Keratinocyte (primary cell): ENCODE results near the gene RFC4.

Experiments
- EZH2 ChIP-seq: IDR thresholded peaks from one replicate; pipeline ENCODE4 v1.6.1; 2012; ENCODE audit warnings: inconsistent platforms, mild to moderate bottlenecking, low read length, moderate library complexity
- TF ChIP-seq, protein P1 (sequence below), 3 experiments: IDR thresholded peaks in 1 of 3; conservative IDR thresholded peaks in 1 of 3; optimal IDR thresholded peaks in 1 of 3; 2 replicates in 2 of 3; 3 replicates in 1 of 3; pipeline versions ENCODE3 to v1.5.1; 2011; ENCODE audit warnings: low read length in 3 of 3, mild to moderate bottlenecking in 3 of 3, moderate library complexity in 2 of 3, control low read depth in 1 of 3, inconsistent platforms in 1 of 3; ENCODE audit not compliant: insufficient read depth in 2 of 3; ENCODE audit errors: extremely low read depth in 1 of 3

GRCh38 chr3:186754871-186755270 lies 51.4 kb downstream of the RFC4 start:
- TF ChIP-seq, protein P1, sequence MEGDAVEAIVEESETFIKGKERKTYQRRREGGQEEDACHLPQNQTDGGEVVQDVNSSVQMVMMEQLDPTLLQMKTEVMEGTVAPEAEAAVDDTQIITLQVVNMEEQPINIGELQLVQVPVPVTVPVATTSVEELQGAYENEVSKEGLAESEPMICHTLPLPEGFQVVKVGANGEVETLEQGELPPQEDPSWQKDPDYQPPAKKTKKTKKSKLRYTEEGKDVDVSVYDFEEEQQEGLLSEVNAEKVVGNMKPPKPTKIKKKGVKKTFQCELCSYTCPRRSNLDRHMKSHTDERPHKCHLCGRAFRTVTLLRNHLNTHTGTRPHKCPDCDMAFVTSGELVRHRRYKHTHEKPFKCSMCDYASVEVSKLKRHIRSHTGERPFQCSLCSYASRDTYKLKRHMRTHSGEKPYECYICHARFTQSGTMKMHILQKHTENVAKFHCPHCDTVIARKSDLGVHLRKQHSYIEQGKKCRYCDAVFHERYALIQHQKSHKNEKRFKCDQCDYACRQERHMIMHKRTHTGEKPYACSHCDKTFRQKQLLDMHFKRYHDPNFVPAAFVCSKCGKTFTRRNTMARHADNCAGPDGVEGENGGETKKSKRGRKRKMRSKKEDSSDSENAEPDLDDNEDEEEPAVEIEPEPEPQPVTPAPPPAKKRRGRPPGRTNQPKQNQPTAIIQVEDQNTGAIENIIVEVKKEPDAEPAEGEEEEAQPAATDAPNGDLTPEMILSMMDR (optimal IDR thresholded peaks at IDR 0.05 in 1 of 3, IDR thresholded peaks at IDR 0.05 in 1 of 3, conservative IDR thresholded peaks at IDR 0.05 in 1 of 3; ENCODE audit: extremely low read depth in 1 of 3, insufficient read depth in 2 of 3, low read length in 3 of 3): no peak
- TF ChIP-seq EZH2: no peak
